Measurements from ENCODE around the gene FAM78A.
"Not testable (repeated sequence)": the region's sequence is repeated elsewhere in the genome, so short reads cannot be mapped to it uniquely, and the experiment has no call there.

The FAM78A gene

DNA sequence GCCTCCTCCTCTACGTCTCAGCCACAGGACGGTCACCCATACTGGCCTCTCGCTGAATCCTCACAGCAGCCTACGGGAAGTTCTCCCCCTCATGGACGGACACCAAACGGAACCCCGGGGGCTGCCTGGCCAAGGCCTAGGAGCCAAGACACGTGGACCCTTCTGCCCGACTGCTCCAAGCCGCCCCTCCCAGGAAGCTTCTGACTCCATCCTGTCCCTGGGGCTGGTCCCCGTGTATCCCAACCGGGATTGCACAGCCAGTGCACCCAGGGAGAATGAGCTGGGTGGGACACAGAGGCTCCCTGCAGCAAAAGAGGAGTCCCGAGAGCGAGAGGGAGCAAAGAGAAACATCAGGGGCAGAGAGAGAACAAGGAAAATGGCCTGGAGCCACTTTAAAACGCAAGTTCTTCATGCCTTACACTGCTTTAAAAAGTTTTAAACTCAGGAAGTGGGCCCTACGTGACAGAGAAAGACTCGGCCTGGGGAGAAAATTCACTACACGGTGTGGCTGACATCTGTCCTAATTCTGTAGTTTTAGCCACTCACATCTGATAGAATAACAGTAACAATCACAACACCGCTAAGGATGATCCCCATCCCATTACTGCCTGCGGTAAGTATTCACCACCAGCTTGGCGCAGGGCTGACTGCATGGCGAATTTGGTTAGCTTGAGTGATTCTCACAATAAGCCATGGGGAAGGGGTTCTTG lies 3.0 kb downstream of the FAM78A start:
- H3K4me3 ChIP-seq (ENCODE audit: low read depth, low read length): no peak overlapping the region
- TF ChIP-seq, protein P1, sequence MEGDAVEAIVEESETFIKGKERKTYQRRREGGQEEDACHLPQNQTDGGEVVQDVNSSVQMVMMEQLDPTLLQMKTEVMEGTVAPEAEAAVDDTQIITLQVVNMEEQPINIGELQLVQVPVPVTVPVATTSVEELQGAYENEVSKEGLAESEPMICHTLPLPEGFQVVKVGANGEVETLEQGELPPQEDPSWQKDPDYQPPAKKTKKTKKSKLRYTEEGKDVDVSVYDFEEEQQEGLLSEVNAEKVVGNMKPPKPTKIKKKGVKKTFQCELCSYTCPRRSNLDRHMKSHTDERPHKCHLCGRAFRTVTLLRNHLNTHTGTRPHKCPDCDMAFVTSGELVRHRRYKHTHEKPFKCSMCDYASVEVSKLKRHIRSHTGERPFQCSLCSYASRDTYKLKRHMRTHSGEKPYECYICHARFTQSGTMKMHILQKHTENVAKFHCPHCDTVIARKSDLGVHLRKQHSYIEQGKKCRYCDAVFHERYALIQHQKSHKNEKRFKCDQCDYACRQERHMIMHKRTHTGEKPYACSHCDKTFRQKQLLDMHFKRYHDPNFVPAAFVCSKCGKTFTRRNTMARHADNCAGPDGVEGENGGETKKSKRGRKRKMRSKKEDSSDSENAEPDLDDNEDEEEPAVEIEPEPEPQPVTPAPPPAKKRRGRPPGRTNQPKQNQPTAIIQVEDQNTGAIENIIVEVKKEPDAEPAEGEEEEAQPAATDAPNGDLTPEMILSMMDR (IDR thresholded peaks at IDR 0.05; ENCODE audit: control insufficient read depth, extremely low read depth, insufficient read depth): no peak
- DNase-seq (ENCODE audit: low read depth): no peak

DNA sequence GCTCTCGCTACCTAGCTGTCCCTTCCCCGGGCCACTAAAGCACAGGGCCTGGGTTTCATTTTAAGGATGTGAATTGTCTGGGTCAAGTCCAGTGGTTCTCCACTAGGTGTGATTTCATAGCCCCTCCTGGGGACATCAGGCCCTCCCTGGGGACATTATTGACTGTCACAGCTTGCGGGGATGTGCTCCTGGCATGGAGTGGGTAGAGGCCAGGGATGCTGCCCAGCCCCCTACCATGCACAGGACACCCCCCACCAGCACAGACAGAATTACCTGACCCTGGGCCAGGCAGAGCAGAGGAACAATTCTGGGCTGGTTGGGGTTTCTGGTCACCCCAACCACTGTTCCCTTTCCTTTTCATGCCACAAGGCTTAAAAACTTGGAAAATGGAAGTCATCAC lies 4.1 kb downstream of the FAM78A start:
- no peak overlapping the region for H3K4me3 ChIP-seq (ENCODE audit: low read depth, low read length)
- no peak for DNase-seq (ENCODE audit: low read depth)
- TF ChIP-seq, protein P1 (IDR thresholded peaks at IDR 0.05; ENCODE audit: control insufficient read depth, extremely low read depth, insufficient read depth): no peak

DNA sequence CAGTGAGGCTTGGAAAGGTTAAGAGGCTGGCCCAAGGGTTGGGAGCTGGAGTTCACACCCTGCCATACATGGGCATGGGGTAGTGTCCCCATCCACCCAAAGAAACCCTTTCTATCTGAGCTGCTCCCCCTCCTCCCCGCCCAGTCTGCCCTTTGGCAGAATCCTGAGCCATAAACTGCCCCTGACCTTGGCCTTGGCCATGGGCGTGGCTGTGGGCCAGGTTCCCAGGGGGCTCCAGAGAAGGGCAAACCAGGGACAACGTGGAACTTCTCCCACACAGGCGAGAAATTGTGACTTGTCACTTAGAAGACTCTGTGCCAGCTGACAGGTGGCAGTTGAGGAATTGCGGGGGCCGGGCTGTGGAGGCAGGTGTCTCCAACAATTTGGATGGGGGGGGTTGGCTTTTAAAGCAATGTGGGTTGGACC lies 4.8 kb downstream of the FAM78A start:
- H3K4me3 ChIP-seq (ENCODE audit: low read depth, low read length): no peak overlapping the region
- TF ChIP-seq, protein P1 (IDR thresholded peaks at IDR 0.05; ENCODE audit: control insufficient read depth, extremely low read depth, insufficient read depth): no peak
- no peak for DNase-seq (ENCODE audit: low read depth)

DNA sequence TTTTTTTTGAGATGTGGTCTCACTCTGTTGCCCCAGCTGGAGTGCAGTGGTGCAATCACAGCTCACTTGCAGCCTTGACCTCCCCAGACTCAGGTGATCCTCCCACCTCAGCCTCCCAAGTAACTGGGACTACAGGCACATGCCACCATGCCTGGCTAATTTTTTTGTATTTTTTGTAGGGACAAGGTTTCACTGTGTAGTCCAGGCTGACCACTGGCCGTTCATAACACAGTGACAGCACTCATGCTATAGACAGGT lies 5.4 kb downstream of the FAM78A start:
- not testable (repeated sequence) for DNase-seq (ENCODE audit: low read depth); H3K4me3 ChIP-seq (ENCODE audit: low read depth, low read length)

DNA sequence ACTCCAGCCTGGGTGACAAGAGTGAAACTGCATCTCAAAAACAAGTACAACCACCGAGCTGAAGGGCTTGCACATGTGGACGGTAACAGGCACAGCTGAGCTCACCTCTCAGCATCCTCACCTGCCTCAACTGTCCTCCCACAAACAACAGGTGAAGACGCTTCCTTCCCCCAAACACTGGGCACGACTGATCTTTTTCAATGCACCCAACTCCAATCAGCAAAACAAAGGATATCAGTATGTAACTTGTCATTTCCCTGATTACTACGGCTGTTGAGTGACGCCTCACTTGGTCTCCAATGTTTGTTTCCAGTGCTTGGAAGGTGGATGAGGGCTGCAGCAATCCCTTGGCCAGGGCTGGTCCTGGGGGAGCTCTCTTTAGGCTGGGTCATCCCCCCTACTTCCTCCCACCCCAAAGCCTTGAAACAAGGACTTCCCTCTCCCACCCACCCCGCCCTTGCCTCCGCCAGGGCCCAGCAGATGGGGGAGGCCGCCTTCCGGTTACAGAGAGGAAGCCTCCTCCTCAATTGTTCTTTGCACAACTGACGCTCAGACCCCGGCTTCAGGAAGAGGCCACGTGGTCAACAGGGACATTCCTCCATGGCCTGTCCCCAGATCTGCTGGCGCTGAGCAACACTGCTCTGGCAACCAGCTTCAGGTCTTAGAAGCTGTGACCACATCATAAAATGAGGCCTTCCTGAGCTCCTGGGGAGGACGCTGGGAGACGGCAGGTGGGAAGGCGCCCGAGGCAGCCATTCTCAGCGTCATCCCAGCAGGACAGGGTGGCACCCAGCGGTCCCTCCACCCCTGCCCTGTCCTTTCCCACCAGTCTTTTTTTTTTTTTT lies 5.9 kb downstream of the FAM78A start:
- DNase-seq (ENCODE audit: low read depth): no peak
- no peak overlapping the region for H3K4me3 ChIP-seq (ENCODE audit: low read depth, low read length)
- TF ChIP-seq, protein P1 (IDR thresholded peaks at IDR 0.05; ENCODE audit: control insufficient read depth, extremely low read depth, insufficient read depth): no peak

DNA sequence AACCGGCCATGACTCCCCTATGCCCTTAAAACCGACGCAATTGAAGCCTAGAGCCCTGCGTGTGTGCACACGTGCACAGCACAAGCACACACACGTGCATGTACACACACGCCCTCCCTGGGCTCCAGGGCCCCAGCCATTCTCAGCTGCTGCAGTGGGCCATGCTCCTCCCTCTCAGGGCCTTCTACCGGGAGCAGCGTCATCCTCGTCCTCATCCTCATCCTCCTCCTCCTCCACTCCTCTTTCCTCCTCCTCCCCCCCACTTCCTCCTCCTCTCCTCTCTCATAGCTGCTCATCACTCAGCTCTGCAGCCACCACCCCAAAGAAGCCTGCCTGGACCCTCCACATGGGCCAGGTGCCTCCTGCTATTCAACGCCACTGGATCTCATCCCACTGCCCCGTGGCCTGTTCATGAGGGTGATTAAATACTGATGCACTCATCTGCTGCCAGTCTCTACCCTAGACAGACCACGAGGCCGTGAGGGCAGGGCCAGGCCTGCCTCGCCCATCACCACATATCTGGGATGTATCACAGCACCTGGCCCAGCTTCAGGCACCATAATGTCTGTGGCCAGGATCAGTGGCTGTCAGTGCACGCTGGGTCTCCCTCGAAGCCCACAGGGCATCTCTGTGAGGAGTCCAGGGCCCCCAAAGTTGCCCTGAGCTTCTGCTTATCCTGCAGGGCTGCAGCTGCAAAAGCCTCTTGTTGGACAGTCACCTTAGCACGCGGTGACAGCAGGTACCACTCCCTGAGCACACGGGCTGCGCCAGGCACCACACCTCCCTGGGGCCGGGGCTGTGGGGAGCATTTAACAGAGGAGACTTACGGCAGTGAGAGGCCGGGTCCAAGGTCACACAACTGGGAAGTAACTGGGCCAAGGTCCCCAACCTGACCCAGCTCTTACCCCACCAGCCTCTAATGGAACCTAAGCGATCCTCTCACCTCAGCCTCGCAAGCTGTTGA lies 9.8 kb downstream of the FAM78A start:
- TF ChIP-seq, protein P1 (IDR thresholded peaks at IDR 0.05; ENCODE audit: control insufficient read depth, extremely low read depth, insufficient read depth): no peak
- DNase-seq (ENCODE audit: low read depth): no peak
- no peak overlapping the region for H3K4me3 ChIP-seq (ENCODE audit: low read depth, low read length)

DNA sequence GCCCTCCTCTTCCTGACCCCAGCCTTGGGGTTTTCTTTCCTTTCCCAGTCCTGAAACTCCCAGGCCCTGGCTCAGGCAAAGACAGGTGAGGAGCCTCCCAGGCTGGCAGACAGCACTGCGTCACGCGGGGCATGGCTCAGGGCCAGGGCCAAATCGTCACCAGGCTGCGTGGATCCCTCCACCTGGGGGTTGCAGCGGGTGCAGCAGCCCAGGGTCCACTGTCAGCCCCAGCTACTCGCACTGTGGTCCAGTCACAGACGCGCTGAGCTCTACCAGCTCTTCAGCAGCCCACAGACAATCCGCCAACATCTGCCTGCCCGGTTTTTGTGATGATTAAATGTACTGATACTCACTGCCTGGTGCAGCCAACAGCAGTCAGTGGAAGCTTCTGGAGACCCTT lies 12.1 kb downstream of the FAM78A start:
- TF ChIP-seq, protein P1 (IDR thresholded peaks at IDR 0.05; ENCODE audit: control insufficient read depth, extremely low read depth, insufficient read depth): no peak
- no peak for DNase-seq (ENCODE audit: low read depth)
- no peak overlapping the region for H3K4me3 ChIP-seq (ENCODE audit: low read depth, low read length)

All from LNCaP clone FGC (cell line).